HG03432 (cell line): ENCODE measurements around the gene ST7L.
A peak's percentile ranks its signal among the peaks of the same experiment; 100 is the strongest.
"Not testable (repeated sequence)": the region's sequence is repeated elsewhere in the genome, so short reads cannot be mapped to it uniquely, and the experiment has no call there.

Experiments used
- ATAC-seq: cut with Tn5 transposase; IDR thresholded peaks from one replicate; pipeline ENCODE4 v1.9.1; 2021; ENCODE audit warnings: mild to moderate bottlenecking, moderate library complexity; ENCODE audit not compliant: unreplicated experiment

The ST7L gene

DNA sequence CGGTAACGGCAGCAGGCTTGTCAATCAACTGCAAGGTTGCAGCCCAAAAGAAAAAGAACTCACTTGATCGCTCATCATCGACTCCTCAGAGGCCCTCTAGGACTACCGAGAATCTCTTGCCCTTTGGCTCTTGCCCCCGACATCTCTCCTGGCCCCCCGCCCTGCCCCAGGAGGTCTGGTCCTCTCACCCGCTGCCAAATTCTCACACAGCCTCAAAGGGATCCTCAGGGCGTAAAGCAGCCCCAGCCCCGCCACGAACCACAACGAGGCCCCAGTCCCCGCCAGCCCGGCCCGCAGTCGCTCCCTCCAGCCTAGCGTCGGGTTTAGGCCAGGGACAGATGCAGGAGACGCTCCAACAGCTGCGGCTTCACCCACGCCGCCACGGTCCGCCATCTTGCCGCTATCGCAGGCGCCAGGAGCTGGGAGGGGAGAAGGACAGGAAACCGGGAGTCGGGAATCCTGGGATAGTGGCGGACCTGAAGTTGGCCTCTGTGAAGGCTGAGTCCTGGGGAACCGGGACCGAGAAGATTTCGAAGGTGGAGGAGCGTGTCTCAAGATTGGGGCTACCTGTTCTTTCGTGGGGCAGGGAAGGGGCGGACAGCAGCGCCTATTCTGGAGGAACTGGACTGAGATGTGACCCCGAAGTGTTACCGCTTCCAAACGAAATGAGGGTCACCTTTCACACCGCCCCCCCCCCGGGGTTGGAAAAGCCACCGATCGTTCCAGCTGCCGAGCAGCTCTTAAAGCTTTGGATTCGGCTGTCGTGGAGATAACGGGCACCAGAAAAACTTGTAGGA lies at the start of gene ST7L:
Gene ST7L (minus strand): TSS at position 421 of the 797 bp plus-strand sequence. CDS start 28 bp downstream, at position 393.
- peak; percentile 20 for ATAC-seq

- no peak for ATAC-seq
Observed at GRCh38 chr1:112666946-112667345, 48.0 kb upstream of the ST7L start.

GRCh38 chr1:112665857-112666256 lies 46.9 kb upstream of the ST7L start:
- ATAC-seq: no peak

DNA sequence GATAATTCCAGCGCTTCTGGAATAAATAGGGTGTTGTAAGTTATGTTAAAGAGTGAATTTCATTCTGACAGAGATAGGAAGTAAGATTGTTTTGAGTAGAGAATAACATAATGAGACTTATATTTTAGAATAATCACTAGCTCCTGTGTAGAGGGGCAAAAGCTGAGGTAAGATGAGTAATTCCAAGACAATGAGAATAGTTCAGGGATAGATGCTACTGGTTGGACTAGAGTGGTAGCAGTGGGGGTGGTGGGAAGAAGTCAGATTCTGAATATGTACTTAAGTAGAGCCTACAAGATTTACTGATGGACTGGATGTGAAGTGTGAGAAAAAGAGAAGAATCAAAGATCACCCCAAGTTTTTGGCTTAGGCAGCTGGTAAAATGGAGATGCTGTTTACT lies 32.3 kb upstream of the ST7L start:
- no peak for ATAC-seq

DNA sequence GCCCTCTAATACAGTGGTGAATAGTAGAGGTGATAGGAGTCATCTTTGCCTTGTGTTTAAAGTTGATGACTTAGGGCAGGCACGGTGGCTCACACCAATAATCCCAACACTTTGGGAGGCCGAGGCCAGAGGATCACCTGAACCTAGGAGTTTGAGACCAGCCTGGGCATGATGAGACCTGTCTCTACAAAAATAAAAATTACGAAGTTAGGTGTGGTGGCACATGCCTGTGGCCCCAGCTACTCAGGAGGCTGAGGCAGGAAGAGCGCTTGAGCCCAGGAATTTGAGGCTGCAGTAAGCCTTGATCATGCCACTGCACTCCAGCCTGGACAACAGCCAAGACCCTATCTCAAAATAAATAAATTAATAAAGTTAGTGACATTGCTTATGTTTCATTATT lies 27.3 kb upstream of the ST7L start:
- ATAC-seq: no peak

DNA sequence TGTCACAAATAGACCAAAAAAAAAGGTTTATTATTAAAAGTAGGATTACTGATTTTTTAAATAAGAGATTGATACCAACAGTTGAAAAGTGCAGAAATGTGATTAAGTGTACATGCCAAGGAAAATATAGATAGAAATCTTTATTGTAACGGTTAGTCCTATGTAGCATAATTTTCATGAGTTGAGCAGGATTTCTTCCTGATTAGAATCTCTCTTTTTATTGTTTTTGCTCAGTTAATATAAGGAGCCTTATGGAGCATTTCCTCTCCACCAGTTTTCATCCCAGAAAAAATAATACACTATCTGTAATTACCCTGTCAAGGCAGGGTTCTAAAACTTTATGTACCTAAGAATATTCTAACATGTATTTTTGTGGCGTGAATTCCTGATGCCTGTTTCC lies 24.1 kb upstream of the ST7L start:
- ATAC-seq: no peak

- ATAC-seq: not testable (repeated sequence)
Observed at GRCh38 chr1:112640437-112640836, 21.5 kb upstream of the ST7L start.

GRCh38 chr1:112638110-112638428 lies 19.1 kb upstream of the ST7L start:
- ATAC-seq: no peak

DNA sequence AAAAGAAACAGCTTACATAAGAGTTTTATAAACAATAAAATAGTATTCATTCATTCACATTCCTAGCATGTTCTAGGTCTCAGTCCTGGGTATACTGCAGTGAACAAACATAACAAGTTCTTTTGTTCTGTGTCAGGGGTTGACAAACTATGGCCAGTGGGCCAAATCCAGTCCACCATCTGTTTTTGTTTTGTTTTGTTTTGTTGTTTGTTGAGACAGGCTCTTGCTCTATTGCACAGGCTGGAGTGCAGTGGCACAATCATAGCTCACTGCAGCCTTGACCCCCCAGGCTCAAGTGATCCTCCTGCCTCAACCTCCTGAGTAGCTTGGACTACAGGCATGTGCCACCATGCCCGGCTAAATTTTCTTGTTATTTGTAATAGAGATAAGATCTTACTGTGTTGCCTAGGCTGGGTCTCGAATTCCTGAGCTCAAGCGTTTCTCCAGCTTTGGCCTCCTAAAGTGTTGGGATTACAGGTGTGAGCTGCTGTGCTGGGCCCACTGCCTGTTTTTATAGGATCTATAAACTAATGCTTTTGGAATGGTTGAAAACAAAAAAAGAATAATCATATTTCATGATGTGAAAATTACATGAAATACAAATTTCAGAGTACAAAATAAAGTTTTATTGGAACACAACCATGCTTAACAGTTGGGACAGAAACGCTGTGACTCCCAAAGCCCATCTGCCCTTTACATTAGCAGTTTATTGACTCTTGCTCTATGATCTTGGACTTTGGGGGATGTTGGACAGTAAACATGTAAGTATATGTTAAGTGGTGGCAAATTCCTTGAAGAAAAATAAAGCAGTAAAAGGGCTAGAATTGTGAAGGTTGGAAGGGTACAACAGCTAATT lies 18.5 kb upstream of the ST7L start:
- ATAC-seq: no peak

DNA sequence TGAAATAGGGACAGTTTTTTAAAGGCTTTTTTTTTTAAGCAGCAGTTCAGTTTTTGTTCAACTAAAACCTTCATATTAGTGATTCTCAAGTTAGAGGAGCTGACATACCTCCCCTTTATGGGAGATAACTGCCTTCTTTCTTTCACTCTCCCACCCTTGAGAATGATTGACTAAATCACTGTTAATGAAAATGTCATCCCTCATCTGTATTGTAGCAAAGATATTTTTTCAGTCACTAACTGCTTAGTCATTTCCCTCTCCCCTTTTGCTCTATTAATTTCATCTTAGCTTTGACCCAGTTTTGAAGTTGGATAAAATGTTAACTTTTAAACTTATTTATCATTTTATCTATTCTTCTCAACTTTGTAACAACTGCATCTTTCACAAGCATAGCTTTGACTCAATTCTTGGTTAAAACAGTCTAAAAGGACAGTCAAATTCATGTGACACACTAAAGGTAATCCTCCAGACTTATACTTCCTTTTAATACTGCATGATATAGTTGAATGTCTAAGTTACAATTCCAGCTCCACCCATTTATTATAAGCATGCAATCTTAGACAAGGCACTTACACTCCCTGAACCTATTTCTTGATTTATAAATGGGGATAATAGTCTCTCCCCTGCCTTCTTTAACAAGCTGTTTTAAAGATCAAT lies 17.8 kb upstream of the ST7L start:
- ATAC-seq: peak; percentile 45

DNA sequence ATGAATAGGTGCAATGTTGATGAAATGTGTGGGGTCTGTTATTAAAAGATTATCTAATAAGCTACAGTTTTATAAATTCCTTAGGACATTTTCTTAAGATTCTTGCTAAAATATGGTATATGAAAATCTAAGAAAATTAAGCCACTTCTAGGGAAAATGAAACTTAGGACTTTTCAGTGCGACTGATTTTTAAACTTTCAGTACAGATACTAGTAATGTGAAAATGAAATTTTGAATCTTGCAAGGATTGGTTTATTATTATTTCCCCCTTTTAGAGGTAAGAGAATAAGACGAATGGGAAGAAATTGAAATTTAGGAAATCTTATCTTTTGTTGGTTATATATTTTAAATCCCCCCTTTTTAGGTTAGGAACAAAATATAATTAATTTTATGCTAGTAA lies 17.1 kb upstream of the ST7L start:
- ATAC-seq: peak; percentile 15

DNA sequence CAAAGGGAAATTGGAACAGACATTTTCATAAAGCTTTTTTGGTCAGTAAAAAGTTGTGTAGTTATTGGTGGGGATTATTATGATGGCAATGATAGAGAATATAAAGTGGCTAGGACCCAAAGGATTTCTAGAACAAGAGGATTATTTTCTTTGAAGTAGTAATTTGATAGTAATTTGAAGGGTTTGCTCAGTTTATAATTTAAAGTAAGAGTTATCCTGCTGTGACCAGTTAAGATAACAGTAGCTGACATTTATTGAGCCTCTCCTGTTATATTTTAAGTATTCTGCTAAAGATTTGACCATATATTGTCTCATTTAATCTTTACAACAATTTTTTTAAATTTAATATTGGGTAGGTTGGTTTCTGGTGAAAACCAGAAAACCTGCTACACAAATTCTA lies 15.4 kb upstream of the ST7L start:
- ATAC-seq: no peak

GRCh38 chr1:112633628-112634027 lies 14.7 kb upstream of the ST7L start:
- ATAC-seq: no peak

DNA sequence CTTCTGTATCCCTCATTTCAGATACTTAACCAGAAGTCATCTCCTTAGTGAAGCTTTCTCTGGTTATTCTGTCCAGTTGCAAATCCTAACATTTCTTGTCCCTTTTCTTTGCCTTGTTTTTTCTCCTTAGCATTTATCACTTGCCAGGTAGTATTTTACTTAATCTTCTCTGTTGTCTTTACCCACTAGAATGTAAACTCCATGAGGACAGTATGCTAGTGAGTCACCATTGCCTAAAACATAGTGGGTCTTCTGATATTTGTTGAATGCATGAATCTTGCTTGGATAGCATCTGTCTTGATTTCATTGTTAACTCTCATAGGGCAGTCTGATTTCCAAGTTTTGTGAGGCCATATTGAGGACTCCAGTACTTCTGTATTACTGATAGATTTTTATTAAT lies 10.3 kb upstream of the ST7L start:
- no peak for ATAC-seq

DNA sequence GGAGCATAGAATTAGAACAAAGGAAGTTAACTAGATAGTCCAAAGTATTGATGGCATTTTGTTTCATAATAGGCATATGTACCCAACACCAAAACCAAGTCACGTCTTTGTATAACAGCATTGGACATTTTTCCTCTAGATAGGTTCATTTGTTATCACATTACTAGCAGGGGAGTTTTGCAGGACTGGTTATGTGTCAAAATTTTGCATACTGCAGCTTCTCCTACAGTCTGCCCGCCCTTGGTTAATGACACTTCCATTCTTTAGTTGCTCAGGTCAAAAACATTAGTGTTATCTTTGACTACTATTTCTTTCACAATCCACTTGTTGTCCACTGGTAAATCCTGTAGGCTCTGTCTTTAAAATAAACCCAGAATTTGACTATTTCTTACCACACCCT lies 9.6 kb upstream of the ST7L start:
- ATAC-seq: no peak

GRCh38 chr1:112626887-112627286 lies 7.9 kb upstream of the ST7L start:
- ATAC-seq: no peak

DNA sequence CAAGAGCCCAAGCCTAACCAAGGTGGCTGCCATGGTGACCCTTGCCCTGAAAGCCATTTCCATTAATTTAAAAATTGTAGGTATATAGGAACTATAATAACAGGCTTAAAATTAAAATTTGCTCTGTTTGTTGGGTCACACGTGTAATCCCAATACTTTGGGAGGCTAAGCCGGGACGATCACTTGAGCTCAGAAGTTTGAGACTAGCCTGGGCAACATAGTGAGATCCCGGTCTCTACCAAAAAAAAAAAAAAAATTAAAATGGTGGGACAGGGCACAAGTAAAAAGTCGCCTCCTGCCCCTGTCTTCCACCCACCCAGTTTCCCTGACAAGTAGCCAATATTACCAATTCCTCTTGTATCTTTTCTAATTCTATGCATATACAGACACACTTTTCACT lies 7.3 kb upstream of the ST7L start:
- no peak for ATAC-seq

GRCh38 chr1:112625696-112626095 lies 6.8 kb upstream of the ST7L start:
- no peak for ATAC-seq

GRCh38 chr1:112624493-112624892 lies 5.6 kb upstream of the ST7L start:
- not testable (repeated sequence) for ATAC-seq

DNA sequence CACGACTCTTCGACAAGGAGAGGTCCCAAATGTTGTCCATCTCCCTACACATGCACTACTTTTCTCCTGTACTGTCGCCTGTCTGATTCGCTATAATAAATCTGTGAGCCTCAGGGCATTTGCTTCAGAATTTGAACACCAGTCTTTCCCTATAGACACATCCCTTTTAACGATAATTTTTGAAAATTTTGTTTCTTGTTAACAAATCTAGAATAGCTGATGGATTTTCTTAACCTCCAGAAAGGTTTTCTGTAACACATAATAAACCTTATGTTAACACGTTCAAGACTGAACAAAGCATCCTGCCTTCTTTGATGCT lies 1.4 kb upstream of the ST7L start:
- ATAC-seq: no peak

DNA sequence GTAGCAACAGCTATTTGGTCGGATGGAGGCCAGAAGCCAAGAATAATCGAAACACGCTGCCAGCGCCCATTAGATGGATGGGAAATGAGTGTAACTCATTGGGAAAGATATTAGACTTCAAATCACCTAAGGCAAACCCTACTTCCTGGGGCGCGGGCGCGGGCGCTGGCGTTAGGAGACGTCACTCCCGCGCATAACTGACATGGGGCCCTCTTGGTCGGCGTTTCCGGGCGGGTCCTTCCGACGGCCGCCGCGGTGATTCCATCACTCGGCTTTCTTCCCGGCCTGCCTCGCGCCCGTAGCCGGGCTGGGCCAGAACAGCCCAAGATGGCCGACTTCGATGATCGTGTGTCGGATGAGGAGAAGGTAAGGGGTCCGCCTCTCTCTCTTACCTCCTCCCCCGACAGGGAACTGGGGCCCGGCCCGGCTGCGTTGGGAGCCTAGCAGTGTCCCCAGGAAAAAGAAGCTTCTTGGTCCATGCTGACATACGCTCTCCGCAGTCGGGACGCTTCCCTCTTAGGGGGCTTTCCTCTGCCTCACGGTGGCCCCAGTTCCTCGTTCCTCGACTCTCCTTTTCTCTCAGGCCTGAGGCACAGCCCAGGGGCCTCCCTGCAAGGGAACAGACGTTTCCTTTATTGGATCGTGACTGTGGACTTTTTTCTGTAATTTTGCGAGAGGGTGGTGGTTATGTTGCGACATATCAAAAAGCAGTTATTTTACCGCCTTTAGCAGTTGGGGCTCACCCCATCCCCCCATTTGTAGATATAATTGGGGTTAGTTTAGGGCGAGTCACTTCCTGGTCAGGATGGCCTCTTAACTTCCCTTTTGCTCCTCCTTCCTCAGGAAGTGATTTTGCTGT lies 806 bp upstream of the ST7L start, which contains the start of gene CAPZA1:
Gene CAPZA1 (plus strand): TSS at position 315 of the 859 bp plus-strand sequence. CDS start 13 bp downstream, at position 328.
- peak; percentile 90 for ATAC-seq
